Measurements from ENCODE around the gene MED16.
"Not testable (repeated sequence)": the region's sequence is repeated elsewhere in the genome, so short reads cannot be mapped to it uniquely, and the experiment has no call there.

Gene MED16

DNA sequence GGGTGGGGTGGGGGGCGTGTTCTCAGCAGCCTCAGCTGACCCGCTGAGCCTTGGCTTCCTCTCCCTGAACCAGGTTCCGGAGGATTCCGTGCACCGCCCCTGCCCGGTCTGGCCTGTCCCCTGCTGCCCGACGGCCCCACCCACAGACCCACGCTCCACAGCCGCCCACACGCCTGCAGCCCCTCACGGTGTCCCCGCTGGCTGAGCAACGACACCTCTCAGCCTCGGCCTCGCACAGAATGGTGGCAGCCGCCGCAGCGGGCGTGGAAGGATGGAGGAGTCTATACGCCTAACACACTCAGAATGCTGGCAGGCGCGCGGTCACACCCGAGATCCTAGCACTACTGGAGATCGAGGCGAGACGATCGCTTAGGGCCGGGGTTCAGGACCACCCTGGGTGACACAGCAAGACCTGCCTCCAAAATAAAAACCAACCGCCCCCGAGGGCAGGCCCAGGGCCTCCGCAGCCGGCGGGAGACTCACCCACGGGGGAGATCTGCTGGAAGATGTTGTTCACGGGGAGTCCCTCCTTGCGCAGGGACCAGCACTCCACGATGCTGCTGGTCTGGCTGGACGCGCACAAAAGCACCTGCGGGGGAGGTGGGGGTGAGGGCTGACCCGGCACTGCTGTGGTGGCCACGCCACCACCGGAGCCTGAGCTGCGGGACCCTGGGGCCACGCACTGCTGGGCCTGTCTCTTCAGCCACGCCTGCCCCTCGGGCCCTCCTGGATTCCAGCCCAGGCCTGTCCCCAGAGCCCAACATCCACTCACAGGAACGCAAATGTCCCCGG is 8.4 kb downstream of the MED16 start:
- no peak overlapping the region for H3K27ac ChIP-seq
- TF ChIP-seq, protein P1, sequence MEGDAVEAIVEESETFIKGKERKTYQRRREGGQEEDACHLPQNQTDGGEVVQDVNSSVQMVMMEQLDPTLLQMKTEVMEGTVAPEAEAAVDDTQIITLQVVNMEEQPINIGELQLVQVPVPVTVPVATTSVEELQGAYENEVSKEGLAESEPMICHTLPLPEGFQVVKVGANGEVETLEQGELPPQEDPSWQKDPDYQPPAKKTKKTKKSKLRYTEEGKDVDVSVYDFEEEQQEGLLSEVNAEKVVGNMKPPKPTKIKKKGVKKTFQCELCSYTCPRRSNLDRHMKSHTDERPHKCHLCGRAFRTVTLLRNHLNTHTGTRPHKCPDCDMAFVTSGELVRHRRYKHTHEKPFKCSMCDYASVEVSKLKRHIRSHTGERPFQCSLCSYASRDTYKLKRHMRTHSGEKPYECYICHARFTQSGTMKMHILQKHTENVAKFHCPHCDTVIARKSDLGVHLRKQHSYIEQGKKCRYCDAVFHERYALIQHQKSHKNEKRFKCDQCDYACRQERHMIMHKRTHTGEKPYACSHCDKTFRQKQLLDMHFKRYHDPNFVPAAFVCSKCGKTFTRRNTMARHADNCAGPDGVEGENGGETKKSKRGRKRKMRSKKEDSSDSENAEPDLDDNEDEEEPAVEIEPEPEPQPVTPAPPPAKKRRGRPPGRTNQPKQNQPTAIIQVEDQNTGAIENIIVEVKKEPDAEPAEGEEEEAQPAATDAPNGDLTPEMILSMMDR (IDR thresholded peaks at IDR 0.05): no peak
- TF ChIP-seq ZFX (IDR thresholded peaks at IDR 0.05; ENCODE audit: borderline replicate concordance): no peak

DNA sequence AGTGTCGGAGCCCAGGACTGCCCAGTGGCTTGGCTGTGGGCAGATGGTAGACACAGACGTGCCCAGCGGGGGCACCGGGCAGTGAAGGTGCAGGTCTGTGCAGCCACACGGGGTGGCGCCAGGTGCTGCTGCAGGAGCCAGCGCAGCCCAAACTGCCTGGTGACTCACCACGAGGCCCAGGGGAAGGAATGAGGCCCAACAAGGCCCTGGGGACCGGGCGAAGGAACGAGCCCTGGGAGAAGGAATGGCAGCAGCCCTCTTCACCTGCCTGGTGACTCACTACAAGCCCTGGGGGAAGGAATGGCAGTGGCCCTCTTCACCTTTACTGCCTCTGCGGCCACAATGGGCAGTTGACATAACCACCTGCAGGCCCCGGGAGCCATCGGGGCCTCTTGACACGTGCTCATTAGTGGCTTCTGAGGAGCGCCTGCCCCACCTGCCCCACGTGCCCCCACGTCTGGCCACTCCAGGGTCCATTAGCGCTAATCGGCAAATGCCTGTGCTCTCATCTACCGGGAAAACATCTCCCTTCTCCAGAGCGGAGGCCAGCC is 9.3 kb downstream of the MED16 start:
- TF ChIP-seq ZFX (IDR thresholded peaks at IDR 0.05; ENCODE audit: borderline replicate concordance): no peak
- no peak overlapping the region for H3K27ac ChIP-seq

DNA sequence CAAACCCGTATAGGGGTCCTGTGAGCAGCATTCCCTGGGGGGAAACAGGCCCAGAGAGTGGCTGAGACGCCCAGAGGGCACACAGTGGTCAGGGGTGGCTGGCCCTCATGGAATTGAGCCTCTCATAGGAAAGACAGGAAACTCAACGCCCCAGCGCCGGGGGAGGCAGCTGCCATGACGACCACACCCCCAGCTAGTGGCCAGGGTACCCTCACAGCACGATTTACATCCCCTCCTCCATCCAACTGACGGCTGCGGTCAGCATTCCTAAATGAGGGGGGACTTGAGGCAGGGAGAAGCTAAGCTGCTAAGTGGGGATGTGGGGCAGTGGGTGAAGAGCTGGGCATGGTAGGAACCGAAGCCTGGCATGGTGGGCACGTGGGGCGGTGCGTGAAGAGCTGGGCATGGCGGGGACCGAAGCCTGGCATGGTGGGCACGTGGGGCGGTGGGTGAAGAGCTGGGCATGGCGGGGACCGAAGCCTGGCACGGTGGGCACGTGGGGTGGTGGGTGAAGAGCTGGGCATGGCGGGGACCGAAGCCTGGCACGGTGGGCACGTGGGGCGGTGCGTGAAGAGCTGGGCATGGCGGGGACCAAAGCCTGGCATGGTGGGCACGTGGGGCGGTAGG is 10.0 kb downstream of the MED16 start:
- H3K27ac ChIP-seq: no peak overlapping the region
- TF ChIP-seq, protein P1 (IDR thresholded peaks at IDR 0.05): no peak
- TF ChIP-seq ZFX (IDR thresholded peaks at IDR 0.05; ENCODE audit: borderline replicate concordance): no peak

DNA sequence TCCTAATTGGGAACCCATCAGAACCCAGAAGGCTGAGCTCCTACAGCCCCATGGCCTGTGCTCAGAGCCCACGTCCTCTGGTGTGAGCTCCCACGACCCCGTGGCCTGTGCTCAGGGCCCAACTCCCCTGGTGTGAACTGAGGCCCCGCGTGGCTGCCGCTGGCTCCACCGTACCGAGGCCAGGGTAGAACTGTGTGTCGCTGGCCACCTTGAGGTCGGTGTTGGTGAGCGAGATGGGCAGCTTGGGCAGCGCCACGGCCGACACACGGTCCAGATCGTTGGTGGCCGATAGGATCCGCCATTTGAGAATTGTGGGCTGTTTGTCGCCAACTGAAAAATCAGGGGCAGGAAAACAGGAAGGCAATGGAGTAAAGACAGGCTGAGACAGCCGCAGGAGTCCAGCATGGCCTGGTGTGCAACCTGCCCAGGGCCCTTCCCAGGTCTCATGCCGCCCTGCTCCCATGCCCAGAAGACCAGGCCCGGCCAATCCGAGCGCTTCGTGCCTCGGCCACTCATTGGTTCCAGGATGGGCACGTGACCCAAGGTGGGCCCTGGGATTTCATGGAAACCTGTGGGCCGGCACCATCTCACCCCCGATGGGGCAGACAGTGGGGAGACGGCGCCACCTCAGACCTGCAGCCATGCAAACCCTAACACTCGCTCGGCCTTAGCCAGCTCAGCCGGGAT is 11.5 kb downstream of the MED16 start:
- no peak for TF ChIP-seq ZFX (IDR thresholded peaks at IDR 0.05; ENCODE audit: borderline replicate concordance)
- TF ChIP-seq, protein P1 (IDR thresholded peaks at IDR 0.05): no peak
- H3K27ac ChIP-seq: no peak overlapping the region

DNA sequence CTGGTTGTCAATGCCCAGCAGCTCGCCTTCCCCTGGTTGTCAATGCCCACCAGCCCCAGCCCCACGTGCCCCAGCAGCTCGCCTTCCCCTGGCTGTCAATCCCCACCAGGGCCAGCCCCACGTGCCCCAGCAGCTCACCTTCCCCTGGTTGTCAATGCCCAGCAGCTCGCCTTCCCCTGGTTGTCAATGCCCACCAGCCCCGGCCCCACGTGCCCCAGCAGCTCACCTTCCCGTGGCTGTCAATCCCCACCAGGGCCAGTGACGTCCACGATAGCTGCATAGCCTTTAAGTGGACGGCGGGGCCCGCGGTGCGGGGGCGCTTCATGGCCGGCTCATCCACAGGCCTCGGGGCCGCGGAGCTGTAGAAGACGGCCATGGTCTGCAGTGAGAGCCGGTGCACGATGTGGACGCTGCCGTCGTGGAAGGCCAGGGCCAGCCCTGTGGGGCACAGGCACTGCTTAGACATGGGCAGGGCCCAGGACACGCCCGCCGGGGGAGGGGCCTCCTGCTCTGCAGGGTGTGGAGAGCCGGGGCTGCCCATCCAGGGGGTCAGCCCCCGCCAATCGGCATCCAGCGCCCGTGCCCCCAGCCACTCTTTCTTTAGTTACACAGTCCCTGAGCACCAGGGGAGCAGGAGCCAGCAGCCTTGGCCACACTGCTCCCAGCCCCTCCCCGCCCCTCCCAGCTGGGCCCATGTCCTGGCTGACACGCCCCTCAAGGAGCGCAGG is 13.1 kb downstream of the MED16 start:
- no peak overlapping the region for H3K27ac ChIP-seq

DNA sequence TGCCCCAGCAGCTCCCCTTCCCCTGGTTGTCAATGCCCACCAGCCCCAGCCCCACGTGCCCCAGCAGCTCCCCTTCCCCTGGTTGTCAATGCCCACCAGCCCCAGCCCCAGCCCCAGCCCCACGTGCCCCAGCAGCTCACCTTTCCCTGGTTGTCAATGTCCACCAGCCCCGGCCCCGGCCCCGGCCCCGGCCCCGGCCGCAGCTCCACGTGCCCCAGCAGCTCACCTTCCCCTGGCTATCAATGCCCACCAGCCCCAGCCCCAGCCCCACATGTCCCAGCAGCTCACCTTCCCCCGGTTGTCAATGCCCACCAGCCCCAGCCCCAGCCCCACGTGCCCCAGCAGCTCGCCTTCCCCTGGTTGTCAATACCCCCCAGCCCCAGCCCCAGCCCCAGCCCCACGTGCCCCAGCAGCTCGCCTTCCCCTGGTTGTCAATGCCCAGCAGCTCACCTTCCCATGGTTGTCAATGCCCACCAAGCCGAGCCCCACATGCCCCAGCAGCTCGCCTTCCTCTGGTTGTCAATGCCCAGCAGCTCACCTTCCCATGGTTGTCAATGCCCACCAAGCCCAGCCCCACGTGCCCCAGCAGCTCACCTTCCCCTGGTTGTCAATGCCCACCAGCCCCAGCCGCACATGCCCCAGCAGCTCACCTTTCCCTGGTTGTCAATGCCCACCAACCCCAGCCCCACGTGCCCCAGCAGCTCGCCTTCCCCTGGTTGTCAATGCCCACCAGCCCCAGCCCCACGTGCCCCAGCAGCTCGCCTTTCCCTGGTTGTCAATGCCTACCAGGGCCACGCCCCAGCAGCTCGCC is 14.0 kb downstream of the MED16 start:
- not testable (repeated sequence) for H3K27ac ChIP-seq

More for the DNA sequence above, 13.1 kb downstream of the MED16 start:
- TF ChIP-seq, protein P1 (IDR thresholded peaks at IDR 0.05): no peak
- no peak for TF ChIP-seq ZFX (IDR thresholded peaks at IDR 0.05; ENCODE audit: borderline replicate concordance)

DNA sequence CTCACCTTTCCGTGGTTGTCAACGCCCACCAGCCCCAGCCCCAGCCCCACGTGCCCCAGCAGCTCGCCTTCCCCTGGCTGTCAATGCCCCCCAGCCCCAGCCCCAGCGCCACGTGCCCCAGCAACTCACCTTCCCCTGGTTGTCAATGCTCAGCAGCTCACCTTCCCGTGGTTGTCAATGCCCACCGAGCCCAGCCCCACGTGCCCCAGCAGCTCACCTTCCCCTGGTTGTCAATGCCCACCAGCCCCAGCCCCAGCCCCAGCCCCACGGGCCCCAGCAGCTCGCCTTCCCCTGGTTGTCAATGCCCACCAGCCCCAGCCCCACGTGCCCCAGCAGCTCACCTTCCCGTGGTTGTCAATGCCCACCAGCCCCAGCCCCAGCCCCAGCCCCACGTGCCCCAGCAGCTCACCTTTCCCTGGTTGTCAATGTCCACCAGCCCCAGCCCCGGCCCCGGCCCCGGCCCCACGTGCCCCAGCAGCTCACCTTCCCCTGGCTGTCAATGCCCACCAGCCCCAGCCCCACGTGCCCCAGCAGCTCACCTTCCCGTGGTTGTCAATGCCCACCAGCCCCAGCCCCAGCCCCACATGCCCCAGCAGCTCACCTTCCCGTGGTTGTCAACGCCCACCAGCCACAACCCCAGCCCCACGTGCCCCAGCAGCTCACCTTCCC is 14.9 kb downstream of the MED16 start:
- not testable (repeated sequence) for H3K27ac ChIP-seq
